GDM1 (cell line): Measurements from ENCODE around the gene ZSCAN5B.
"Not testable (repeated sequence)": the region's sequence is repeated elsewhere in the genome, so short reads cannot be mapped to it uniquely, and the experiment has no call there.

Experiments
- DNase-seq: peaks from one replicate; lab custom pipeline; 2025; lab: John Stamatoyannopoulos, UW

ZSCAN5B gene

DNA sequence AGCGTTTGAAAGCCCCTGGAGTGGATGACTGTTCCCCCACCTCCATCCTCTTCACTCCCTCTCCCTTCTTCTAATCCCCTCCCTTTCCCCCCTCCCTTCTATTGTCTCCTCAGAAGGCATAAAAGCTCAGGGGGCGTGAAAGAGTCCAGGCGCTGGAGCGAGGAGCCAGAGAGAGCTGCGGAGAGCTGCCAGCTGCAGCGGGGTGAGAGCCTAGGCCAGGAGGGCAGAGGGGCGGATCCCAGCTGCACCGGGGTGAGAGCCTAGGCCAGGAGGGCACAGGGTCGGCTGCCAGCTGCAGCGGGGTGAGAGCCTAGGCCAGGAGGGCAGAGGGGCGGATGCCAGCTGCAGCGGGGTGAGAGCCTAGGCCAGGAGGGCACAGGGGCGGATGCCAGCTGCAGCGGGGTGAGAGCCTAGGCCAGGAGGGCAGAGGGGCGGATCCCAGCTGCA, 21.7 kb downstream of the ZSCAN5B start, which contains the start of gene GALP:
TSS of gene GALP (plus strand) at position 148 of the 447 bp plus-strand sequence. CDS start 1,101 bp downstream, outside the sequence.
- not testable (repeated sequence) for DNase-seq

DNA sequence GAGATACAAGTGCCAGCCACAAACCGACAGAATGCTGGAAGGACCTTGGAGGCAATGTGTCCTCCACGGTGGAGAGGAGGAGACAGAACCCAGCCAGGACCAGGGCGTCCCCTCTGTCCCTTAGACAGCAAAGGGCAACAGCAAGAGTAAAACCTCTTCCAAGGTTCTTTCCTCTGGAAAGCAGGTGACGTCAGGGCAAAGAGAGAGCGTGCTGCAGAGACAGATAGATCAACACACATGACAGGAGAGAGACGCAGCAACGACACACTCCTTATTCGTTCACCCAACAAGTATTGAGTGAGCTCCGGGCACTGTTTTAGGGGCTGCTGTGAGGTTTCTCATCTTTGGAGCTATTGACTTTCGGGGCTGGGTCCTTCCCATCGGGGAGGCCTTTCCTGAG, 23.0 kb downstream of the ZSCAN5B start:
- no peak for DNase-seq

DNA sequence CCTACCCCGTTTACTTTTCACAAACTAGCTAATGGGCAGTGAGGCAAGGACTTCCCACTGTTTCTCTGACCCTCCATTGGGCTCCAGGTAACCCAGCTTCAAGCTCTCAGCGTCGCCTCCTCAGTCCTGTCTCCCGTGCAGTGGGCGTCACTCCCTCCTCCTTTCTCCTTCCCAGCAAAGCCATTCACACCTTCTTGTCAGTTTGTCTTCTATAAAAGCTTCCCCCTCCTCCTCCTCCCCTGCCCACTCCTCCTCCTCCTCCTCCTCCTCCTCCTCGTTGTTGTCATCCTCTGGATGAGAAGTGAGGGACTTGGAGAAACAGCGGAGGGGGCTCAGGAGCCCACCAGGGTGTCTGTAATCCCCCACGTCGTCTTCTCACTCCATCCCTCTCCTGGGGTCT, 23.5 kb downstream of the ZSCAN5B start:
- DNase-seq: no peak

DNA sequence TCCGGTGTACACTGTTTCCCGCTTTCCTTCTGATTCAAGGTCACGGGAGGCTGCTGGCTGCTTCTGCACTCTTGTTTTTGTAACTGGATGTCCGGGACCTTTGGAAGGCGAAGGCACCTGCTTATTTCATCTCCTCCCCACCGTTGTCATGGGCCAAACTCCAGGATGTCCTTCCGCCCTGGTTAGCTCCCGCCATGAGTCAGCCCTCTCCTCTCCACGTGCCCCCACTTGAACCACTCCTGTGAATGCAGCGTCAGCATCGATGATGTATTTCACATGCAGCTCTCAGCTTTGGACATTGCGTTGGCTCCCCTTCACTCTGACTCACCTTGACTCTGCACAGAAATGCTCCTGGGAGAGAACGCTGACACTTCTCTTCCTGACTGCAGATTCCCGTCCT, 27.3 kb downstream of the ZSCAN5B start:
- no peak for DNase-seq

DNA sequence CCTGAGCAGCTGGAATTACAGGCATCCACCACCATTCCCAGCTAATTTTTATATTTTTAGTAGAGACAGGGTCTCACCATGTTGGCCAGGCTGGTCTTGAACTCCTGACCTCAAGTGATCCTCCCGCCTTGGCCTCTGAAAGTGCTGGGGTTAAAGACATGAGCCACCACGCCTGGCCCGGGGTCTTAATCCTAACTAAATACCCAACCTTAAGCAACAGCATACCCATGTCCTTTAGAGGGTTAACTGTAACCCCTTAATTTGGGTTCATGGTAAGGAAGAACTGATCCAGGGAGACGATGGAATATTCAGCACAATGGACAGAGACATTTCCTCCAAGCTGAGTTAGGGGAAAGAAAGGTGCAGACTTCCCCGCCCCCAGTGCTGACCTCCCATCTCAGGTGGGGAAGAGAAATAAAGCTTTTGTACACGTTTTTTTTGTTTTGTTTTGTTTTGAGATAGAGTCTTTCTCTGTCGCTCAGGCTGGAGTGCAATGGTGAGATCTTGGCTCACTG, 30.5 kb downstream of the ZSCAN5B start:
- DNase-seq: no peak

DNA sequence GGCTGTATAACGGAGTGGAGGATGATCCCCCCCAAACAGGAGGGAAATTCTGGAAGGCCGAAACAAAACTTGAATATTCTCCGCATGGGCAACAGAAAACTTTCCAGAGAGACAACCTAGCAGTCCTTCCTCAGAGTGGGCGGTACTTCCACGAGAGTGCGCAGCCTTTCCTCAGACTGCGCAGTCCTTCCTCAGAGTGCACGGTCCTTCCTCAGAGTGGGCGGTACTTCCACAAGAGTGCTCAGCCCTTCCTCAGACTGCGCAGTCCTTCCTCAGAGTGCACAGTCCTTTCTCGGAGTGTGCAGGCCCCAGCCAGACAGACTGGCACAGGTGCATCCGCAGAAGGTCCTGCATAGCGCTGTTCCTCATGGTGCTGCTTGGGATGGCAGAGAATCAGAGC, 34.5 kb downstream of the ZSCAN5B start:
- DNase-seq: no peak

DNA sequence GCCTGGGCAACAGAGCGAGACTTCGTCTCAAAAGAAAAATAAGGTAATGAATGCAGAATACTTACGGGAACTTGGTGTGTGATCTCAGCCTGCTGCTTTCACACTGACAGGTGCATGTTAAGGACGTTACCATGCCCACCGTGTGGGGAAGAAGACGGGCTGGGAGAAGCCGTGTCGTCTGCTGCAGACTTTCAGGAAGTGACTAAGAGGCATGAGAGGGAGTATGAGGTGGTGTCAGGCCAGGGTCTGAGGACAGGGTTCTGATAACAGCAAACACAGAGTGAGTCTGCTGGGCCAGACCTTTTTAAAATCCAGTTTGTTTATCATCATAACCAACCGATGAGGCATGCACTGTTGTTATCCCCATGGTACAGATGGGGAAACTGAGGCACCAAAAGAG, 35.3 kb downstream of the ZSCAN5B start:
- no peak for DNase-seq

DNA sequence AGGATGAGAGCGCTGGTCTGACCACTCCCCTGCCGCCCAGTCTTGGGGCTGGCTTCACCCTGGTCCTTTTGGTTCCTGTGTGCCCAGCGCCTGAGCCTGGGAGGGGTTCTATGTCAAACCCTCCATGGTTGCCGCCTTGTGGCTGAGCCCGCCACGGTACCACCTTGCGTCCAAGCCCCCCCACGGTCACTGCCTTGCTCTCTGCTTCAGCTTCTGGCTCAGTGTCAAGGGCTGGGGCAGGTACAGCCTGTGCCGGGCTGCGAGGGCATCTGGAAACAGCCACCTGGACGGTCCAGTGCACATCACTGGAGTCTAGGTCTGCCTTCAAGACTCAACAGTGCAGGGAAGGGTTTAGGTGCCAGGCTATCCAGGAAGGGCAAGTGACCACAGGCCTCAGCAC, 36.0 kb downstream of the ZSCAN5B start:
- no peak for DNase-seq

DNA sequence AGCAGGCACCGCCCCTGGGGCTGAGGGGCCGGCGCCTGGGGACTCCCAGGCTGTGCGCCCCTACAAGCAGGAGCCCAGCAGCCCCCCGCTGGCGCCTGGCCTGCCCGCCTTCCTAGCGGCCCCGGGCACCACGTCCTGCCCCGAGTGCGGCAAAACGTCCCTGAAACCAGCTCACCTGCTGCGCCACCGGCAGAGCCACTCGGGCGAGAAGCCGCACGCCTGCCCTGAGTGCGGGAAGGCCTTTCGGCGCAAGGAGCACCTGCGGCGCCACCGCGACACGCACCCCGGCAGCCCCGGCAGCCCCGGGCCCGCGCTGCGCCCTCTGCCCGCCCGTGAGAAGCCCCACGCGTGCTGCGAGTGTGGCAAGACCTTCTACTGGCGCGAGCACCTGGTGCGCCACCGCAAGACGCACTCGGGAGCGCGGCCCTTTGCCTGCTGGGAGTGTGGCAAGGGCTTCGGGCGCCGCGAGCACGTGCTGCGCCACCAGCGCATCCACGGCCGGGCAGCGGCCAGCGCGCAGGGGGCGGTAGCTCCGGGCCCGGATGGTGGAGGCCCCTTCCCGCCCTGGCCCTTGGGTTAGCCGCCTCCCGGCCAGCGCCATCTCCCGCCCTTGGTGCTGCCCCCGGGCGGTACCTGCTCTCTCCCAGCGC, 37.8 kb downstream of the ZSCAN5B start:
- DNase-seq: no peak

DNA sequence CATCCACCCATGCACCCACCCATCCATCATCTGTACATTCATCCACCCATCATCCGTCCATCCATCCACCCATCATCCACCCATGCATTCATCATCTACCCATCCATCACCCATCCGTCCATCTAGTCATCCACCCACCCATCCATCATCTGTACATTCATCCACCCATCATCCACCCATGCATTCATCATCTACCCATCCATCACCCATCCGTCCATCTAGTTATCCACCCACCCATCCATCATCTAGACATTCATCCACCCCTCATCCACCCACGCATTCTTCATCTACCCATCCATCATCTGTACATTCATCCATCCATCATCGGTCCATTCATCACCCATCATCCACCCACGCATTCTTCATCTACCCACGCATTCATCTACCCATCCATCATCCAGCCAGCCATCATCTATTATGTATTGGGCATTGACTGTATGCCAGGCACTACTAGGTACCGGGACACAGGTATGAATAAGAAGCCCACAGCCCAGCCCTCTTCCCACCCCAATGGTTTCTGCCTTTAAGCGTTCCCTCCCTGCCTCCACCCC, 38.5 kb downstream of the ZSCAN5B start:
- no peak for DNase-seq

DNA sequence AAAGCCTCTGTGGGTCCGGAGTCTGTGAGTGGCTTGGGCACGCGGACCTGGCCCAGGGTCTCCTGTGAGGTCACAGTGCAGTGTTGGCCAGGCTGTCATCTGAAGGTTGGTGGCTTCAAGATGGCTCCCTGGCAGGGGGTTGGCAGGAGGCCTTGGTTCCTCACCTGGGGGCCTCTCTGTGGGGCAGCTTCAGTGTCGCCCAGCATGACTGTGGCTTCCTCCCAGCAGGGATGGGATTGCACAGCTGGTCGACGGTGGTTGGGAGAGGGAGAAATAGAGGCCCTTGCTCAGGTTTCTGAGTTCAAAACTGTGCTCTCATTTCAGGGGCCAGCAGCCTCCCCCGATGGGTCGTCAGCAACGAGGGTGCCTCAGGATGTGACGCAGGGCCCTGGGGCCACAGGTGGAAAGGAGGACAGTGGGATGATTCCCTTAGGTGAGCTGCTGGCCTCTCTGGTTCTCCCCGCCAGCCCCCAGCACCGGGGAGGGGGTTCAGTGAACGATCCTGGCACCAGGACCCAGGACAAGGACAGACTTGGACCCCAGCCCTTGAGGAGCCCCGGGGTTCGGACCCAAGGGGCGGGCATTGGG, 39.3 kb downstream of the ZSCAN5B start:
- no peak for DNase-seq

DNA sequence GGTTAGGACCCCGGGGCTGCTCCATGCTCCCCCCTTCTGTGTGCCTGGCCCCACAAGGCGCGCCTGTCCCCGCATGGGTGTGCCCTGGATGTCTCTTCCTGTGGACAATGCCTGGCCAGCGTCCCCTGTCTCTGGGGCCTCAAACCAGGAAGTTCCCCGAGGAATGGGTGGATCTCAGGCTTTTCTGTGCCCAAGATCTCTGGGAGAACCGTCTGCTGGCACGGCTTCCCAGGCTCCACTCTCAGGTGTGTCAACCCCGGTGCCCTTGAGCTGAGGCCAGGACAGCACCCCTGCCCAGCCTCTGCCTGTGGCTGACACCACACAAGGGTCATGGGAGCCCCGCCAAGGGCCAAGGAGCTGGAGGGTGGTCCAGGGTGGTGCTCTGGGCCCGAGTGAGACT, 40.8 kb downstream of the ZSCAN5B start:
- DNase-seq: no peak

DNA sequence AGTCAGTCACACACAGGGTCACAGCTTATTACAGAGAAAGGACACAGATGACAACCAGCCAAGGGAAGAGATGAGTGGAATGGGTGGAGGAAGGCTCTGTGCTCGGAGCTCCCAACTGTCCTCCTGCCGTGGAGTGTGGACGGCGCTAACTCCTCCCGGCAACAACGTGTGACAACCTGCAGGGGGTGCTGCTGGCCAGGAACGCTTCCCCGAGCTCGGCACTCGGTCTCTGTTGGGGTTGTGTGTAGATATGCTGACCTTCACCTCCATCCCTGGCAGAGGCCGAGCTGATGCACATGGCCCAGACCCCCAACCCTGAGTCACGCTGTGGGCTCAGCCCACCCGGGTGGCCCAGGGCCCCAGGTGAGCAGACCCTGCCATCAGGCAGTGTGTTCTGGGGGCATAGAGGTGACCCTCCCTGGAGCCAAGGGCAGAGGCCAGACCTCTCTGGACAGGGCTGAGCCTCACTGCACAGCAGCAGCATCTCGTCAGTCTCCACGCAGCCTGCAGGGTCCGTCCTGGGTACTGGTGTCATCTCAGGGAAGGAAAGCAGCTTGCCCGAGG, 42.4 kb downstream of the ZSCAN5B start:
- DNase-seq: no peak

DNA sequence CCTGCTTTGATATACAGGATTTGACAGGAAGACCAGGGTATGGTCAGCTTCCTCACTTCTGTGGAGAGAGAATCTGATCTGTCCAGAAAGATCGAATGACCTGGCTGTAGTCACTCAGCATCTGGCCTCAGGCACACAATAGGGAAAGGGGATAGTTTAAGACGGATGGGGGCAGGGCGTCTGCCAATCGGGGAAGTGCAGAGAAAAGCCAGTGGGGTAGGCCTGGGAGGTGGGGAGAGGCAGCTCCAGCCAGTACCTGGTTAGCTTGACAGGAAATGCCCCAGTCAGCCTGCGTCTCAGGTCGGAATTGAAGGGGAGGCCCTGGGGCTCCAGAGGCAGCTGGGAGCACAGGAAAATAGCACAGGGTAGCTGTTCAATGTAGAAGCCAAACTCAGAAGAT, 44.1 kb downstream of the ZSCAN5B start:
- DNase-seq: no peak

DNA sequence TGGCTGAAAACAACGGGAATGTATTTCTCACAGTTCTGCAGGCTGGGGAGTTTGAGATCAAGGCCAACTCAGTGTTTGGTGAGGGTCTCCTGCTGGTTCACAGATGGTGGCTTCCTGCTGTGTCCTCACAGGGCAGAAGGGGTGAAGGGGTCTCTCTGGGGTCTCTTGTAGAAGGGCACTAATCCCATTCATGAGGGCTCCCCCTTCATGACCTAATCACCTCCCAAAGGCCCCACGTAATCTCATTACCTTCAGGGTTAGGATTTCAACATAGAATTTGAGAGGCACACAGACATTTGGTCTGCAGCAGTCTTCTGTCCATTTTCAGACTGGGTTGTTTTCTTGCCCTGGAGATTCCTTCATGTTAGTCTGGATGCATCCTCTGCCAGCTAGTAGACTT, 44.9 kb downstream of the ZSCAN5B start:
- no peak for DNase-seq

DNA sequence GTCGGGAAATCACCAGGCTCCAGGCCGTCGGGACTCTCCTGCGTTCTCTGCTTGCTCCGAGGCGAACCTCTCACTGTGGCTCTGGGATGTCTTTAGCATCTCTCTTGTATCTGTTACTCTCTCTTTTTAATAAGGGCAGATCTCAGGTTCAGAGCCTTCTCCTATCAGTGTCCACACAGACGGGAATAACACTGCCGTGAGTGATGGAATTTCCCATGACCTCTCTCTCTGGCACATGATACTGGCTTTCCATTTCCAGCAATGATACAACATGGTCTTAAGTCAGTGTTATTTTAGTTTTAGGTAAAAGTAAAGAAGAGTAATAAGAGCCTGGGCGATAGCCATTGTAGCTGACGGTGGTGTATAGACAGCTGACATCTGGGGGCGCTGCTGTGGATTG, 47.2 kb downstream of the ZSCAN5B start:
- DNase-seq: no peak

DNA sequence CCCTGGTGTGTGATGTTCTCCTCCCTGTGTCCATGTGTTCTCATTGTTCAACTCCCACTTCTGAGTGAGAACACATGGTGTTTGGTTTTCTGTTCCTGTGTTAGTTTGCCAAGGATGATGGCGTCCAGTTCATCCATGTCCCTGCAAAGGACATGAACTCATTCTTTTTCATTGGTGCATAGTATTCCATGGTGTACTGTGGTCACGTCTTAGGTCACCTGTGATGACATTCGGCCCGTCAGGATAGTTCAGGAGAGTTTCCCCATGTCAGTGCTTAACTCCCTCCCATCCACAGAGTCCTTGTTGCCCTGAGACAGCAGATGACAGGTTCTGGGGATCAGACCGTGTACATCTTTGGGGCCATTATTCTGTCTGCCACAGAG, 47.9 kb downstream of the ZSCAN5B start:
- no peak for DNase-seq

DNA sequence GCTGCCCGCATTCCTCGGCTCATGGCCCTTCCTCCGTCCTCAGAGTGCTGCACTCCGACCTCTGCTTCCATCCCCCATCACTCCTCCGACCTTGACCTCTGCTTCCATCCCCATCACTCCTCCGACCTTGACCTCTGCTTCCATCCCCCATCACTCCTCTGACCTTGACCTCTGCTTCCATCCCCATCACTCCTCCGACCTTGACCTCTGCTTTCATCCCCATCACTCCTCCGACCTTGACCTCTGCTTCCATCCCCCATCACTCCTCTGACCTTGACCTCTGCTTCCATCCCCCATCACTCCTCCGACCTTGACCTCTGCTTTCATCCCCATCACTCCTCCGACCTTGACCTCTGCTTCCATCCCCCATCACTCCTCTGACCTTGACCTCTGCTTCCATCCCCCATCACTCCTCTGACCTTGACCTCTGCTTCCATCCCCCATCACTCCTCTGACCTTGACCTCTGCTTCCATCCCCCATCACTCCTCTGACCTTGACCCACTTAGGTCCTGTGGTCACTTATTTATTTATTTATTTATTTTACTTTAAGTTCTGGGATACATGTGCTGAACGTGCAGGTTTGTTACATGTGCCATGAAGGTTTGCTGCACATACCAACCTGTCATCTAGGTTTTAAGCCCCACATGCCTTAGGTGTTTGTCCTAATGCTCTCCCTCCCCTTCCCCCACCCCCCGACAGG, 48.5 kb downstream of the ZSCAN5B start:
- DNase-seq: not testable (repeated sequence)

DNA sequence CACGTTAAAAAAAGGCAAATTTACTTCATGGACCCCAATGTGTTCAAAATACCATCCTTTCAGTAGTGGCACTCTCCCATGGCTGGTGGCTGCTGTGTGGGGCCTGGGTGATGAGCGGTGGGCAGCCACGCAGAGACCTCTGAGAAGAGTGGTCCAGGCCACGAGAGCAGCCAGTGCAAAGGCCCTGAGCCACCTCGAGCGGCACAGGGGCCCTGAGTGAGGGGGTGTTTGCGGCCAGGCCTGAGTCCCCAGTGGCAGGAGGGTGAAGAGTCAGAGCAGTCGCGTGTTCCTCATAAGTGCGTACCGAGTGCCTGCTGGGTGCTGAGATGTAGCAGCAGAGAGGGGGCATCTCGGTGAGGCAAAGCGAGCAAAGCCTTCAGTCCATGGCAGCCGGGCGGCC, 49.5 kb downstream of the ZSCAN5B start:
- DNase-seq: no peak

DNA sequence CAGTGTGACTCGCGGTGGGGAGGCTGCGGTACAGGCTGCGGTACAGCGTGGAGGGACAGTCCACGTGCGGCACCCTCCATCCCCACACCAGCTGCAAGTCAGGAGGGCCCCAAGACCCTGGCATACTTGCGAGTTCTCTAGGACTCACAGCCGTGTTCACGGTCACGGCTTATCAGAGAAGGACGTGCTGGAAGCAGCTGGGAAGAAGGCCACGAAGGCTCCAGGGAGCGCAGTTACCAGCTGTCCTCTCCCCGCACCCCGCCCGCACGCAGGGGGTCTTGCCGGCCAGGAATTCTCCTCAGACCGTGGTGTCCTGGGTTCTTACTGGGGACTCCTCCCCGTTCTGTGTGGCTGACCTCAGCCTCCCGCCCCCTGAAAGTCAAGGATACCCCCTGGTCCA, 50.3 kb downstream of the ZSCAN5B start:
- DNase-seq: no peak

DNA sequence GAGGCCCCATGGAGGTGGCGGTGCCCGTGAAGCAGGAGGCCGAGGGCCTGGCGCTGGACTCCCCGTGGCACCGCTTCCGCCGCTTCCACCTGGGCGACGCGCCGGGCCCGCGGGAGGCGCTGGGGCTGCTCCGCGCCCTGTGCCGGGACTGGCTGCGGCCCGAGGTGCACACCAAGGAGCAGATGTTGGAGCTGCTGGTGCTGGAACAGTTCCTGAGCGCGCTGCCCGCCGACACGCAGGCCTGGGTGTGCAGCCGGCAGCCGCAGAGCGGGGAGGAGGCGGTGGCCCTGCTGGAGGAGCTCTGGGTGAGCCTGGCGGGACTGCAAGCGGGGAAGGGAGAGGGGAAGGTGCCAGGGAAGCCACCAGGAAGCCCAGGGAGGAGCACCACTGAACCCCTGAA, 50.7 kb downstream of the ZSCAN5B start:
- no peak for DNase-seq

DNA sequence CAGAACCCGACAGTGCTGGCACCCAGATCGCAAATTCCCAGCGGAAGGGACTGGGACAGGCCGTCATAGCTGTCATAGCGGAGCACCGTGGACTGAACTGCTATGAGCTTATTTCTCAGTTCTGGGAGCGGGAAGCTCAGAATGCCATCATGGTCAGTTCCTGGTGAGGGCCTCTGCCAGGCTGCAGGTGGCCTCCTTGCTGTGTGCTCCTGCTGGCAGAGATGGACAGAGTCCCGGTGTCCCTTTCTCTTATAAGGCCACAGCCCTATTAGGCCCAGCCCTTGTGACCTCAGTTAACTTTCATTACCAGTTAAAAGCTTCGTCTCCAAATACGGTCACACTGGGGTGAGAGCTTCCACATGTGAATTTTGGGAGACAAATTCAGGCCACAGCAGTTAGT, 51.9 kb downstream of the ZSCAN5B start:
- no peak for DNase-seq

DNA sequence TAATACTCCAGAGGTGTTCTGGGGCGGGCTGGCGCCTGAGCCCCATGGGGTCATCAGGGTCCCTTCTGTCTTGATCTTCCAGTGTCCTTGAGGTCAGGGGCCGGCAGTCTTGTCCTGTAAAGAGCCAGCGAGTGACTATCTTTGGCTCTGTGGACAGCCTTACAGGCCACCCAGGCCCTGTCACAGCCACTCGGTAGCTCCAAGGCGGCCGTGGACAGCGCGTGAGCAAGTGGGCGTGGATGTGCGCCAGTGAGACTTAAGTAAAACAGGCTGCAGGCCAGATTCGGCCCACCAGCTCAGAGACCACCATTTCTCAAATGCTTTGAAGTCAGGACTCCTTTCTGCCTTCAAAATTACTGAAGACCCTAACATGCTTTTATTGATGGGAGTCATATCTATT, 52.8 kb downstream of the ZSCAN5B start:
- DNase-seq: no peak
